ENCODE data around the gene MTERF2. TPM values are rescaled to one million over a fixed set of nuclear protein-coding genes. Genes with fewer than 3 reads are reported as not detected.
A peak's percentile ranks its signal among the peaks of the same experiment; 100 is the strongest.

MTERF2 gene
- total RNA-seq, 2 experiments from 2014 or later, result 6.1 to 7.6 TPM

DNA sequence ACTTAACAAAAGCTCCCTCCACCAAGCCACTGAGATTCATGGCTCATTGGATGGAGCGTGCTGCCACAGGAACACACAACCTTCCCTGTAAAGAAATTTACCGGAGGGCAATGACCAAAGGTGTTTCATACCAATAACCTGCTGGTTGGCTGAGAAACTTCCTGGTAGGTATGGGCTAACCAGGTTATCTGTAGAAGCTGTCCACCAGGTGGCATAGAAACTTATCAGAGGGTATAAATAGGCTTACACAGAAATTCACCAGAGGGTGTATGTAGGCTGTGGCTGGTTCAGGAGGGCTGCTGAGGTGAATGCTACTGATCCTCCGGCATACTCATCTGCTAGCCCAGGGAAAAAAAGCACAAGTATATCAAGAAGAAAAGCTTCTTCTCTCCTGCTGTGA is 27.1 kb upstream of the MTERF2 start:
- Mint-ChIP-seq H3K4me1 (ENCODE audit: low read depth) (no peaks in the 10 kb centered on the region), H3K27me3 (no peaks in the 10 kb centered on the region), H3K4me3 (no peak overlapping the region), H3K9me3 (no peaks in the 10 kb centered on the region), H3K36me3 (ENCODE audit: low read depth) (peaks cover 61% of the 10 kb centered on the region), H3K27ac (no peak overlapping the region)
- H3K27ac ChIP-seq (ENCODE audit: low read depth in 1 of 2, low read length in 2 of 2), result no peak overlapping the region
- POLR2A ChIA-PET, result interaction anchor here (0.8 kb wide), 1 partner anchor 80 kb away, joined by 4 read pairs; the partner anchor contains the start of gene CRY1
- ATAC-seq (ENCODE audit: poor library complexity) (peak; percentile 91), DNase-seq (peak in 4 of 14 experiments; percentile 27 to 70 (median 56))
- no peak overlapping the region for H3K4me3 ChIP-seq (ENCODE audit: low read length)
- no peaks in the 10 kb centered on the region for H3K4me1 ChIP-seq (ENCODE audit: insufficient read depth, low read length)
- peaks cover 3% of the 10 kb centered on the region for H3K36me3 ChIP-seq (ENCODE audit: insufficient read depth, low read length)
- intact Hi-C loops (cut with DNase I, micrococcal nuclease), result loop anchor here (2.0 to 5.0 kb wide), 2 partner anchors 63 to 79 kb away; partner anchors contain the start of gene CRY1 (in 1 of the 2)
- CTCF ChIA-PET, result interaction anchor here (0.9 to 2.8 kb wide), 5 partner anchors 11 to 118 kb away, joined by 3 to 12 read pairs (median 4); partner anchors contain the start of gene CRY1
- no peaks in the 10 kb centered on the region for H3K27me3 ChIP-seq (ENCODE audit: control insufficient read depth in 1 of 2, insufficient read depth in 2 of 2, low read length in 2 of 2)
- TF ChIP-seq CTCF (IDR thresholded peaks at IDR 0.05), result no peak
- H3K9me3 ChIP-seq (ENCODE audit: control insufficient read depth in 1 of 2, insufficient read depth in 1 of 2, low read length in 2 of 2), result no peaks in the 10 kb centered on the region

- no peak overlapping the region for H3K27ac ChIP-seq (ENCODE audit: low read depth in 1 of 2, low read length in 2 of 2)
- no peaks in the 10 kb centered on the region for H3K27me3 ChIP-seq (ENCODE audit: control insufficient read depth in 1 of 2, insufficient read depth in 2 of 2, low read length in 2 of 2)
- H3K9me3 Mint-ChIP-seq, result no peaks in the 10 kb centered on the region
- no peaks in the 10 kb centered on the region for H3K27me3 Mint-ChIP-seq
- H3K4me1 ChIP-seq (ENCODE audit: insufficient read depth, low read length), result no peaks in the 10 kb centered on the region
- ChIA-PET POLR2A (no interaction called here), CTCF (interaction anchor here (2.8 kb wide), 1 partner anchor 92 kb away, joined by 12 read pairs; no protein-coding TSS in a partner anchor)
- H3K27ac Mint-ChIP-seq, result no peak overlapping the region
- no peaks in the 10 kb centered on the region for H3K9me3 ChIP-seq (ENCODE audit: control insufficient read depth in 1 of 2, insufficient read depth in 1 of 2, low read length in 2 of 2)
- H3K36me3 Mint-ChIP-seq (ENCODE audit: low read depth), result peaks cover 56% of the 10 kb centered on the region
- ATAC-seq (ENCODE audit: poor library complexity), result no peak
- H3K4me3 ChIP-seq (ENCODE audit: low read length), result no peak overlapping the region
- H3K4me1 Mint-ChIP-seq (ENCODE audit: low read depth), result no peaks in the 10 kb centered on the region
- H3K36me3 ChIP-seq (ENCODE audit: insufficient read depth, low read length), result peaks cover 3% of the 10 kb centered on the region
- no peak for DNase-seq
- intact Hi-C loops (cut with DNase I, micrococcal nuclease), result loop anchor here in 1 of 2 experiments (5.0 kb wide), 1 partner anchor 64 kb away; no protein-coding TSS in a partner anchor
- H3K4me3 Mint-ChIP-seq, result no peak overlapping the region
- no peak for TF ChIP-seq CTCF (IDR thresholded peaks at IDR 0.05)
Measured at GRCh38 chr12:107012736-107013425, 25.9 kb upstream of the MTERF2 start.

DNA sequence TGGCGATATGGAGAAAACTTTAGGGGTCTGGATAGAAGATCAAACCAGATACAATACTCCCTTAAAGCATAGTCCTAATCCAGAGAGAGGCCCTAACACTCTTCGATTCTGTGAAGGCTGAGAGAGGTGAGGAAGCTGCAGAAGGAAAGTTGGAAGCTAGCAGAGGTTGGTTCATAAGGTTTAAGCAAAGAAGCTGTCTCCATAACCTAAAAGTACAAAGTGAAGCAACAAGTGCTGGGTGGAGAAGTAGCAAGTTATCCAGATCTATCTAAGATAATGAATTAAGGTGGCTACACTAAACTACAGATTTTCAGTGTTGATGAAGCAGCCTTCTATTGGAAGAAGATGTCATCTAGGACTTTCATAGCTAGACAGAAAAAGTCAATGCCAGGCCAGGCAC is 24.6 kb upstream of the MTERF2 start:
- no peaks in the 10 kb centered on the region for H3K9me3 Mint-ChIP-seq
- no peak overlapping the region for H3K27ac Mint-ChIP-seq
- H3K4me1 Mint-ChIP-seq (ENCODE audit: low read depth), result no peaks in the 10 kb centered on the region
- Histone ChIP-seq H3K4me1 (ENCODE audit: insufficient read depth, low read length) (no peaks in the 10 kb centered on the region), H3K36me3 (ENCODE audit: insufficient read depth, low read length) (peaks cover 3% of the 10 kb centered on the region), H3K27me3 (ENCODE audit: control insufficient read depth in 1 of 2, insufficient read depth in 2 of 2, low read length in 2 of 2) (no peaks in the 10 kb centered on the region), H3K27ac (ENCODE audit: low read depth in 1 of 2, low read length in 2 of 2) (no peak overlapping the region), H3K4me3 (ENCODE audit: low read length) (no peak overlapping the region), H3K9me3 (ENCODE audit: control insufficient read depth in 1 of 2, insufficient read depth in 1 of 2, low read length in 2 of 2) (no peaks in the 10 kb centered on the region)
- no peaks in the 10 kb centered on the region for H3K27me3 Mint-ChIP-seq
- H3K36me3 Mint-ChIP-seq (ENCODE audit: low read depth), result peaks cover 43% of the 10 kb centered on the region
- H3K4me3 Mint-ChIP-seq, result no peak overlapping the region
- no peak for TF ChIP-seq CTCF (IDR thresholded peaks at IDR 0.05)
- DNase-seq (no peak), ATAC-seq (ENCODE audit: poor library complexity) (no peak)
- CTCF ChIA-PET, result no interaction called here
- intact Hi-C loops (cut with DNase I, micrococcal nuclease), result loop anchor here in 1 of 2 experiments (5.0 kb wide), 1 partner anchor 66 kb away; no protein-coding TSS in a partner anchor
- POLR2A ChIA-PET, result no interaction called here

All from CD4-positive, alpha-beta T cell (primary cell).